ENCODE data around the gene GRIA4.

DNA sequence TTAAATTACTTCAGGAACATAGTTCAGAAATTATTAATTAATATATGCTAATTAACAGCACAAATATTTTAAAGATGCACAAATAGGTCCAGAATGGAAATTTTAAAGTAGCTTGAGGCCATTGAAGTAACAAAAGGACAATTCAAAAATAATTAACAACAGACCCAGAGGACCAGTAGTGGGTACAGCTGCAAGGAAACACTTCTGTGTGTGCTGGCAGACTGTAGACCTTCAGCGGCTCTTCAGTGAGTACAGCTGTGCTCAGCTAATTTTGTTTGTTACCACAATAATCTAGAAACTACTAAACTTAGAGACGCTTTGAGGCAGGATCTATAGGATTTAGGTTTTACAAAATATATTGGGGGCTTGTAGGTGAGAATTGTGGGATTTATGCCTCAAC, 103.8 kb downstream of the GRIA4 start:
- TF ChIP-seq, protein P1, sequence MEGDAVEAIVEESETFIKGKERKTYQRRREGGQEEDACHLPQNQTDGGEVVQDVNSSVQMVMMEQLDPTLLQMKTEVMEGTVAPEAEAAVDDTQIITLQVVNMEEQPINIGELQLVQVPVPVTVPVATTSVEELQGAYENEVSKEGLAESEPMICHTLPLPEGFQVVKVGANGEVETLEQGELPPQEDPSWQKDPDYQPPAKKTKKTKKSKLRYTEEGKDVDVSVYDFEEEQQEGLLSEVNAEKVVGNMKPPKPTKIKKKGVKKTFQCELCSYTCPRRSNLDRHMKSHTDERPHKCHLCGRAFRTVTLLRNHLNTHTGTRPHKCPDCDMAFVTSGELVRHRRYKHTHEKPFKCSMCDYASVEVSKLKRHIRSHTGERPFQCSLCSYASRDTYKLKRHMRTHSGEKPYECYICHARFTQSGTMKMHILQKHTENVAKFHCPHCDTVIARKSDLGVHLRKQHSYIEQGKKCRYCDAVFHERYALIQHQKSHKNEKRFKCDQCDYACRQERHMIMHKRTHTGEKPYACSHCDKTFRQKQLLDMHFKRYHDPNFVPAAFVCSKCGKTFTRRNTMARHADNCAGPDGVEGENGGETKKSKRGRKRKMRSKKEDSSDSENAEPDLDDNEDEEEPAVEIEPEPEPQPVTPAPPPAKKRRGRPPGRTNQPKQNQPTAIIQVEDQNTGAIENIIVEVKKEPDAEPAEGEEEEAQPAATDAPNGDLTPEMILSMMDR (IDR thresholded peaks at IDR 0.05), result no peak
- no peak for TF ChIP-seq EZH2 (IDR thresholded peaks at IDR 0.05; ENCODE audit: borderline replicate concordance, insufficient read depth, low read depth, low read length, poor library complexity, severe bottlenecking)

Measured in B cell (primary cell).